HepG2 (cell line): ENCODE data around the gene DPEP3. TPM values are rescaled to one million over a fixed set of nuclear protein-coding genes. Genes with fewer than 3 reads are reported as not detected.

Experiments used
- CTCF ChIP-seq: sonication (generic); formaldehyde crosslinking; IDR thresholded peaks from 2 replicates; pipeline ENCODE4 v1.5.0; 2020; ENCODE audit warnings: mild to moderate bottlenecking, missing genetic modification reagents, moderate library complexity
- HNRNPLL ChIP-seq: fragments of 200-400 bp; formaldehyde crosslinking; IDR thresholded peaks from 2 replicates; pipeline ENCODE4 v1.6.1; 2017; ENCODE audit warnings: mild to moderate bottlenecking, low read depth, low read length; ENCODE audit not compliant: poor library complexity, severe bottlenecking
- PAXIP1 ChIP-seq: sonication (generic); formaldehyde crosslinking; conservative IDR thresholded peaks from 2 replicates; pipeline ENCODE4 v1.4.0; 2020; ENCODE audit warnings: mild to moderate bottlenecking, missing genetic modification reagents, moderate library complexity
- RFXAP ChIP-seq: sonication (generic); formaldehyde crosslinking; IDR thresholded peaks from 2 replicates; pipeline ENCODE4 v1.4.0; 2020; ENCODE audit warnings: missing genetic modification reagents, borderline replicate concordance
- SP5 ChIP-seq: IDR thresholded peaks from 2 replicates; pipeline ENCODE4 v1.6.1; 2016; ENCODE audit warnings: low read depth, borderline replicate concordance
- TBX2 ChIP-seq: sonication (generic); formaldehyde crosslinking; IDR thresholded peaks from 2 replicates; pipeline ENCODE4 v1.5.0; 2020; ENCODE audit warnings: missing genetic modification reagents, mild to moderate bottlenecking, borderline replicate concordance
- ZBTB3 ChIP-seq: sonication (generic); formaldehyde crosslinking; IDR thresholded peaks from 2 replicates; pipeline ENCODE4 v1.4.0; 2020; ENCODE audit warnings: low read depth, mild to moderate bottlenecking, moderate library complexity, missing genetic modification reagents, borderline replicate concordance
- ZBTB42 ChIP-seq: sonication (generic); formaldehyde crosslinking; IDR thresholded peaks from 2 replicates; pipeline ENCODE4 v1.5.0; 2020; ENCODE audit warnings: mild to moderate bottlenecking, missing genetic modification reagents
- ZNF367 ChIP-seq: sonication (generic); formaldehyde crosslinking; IDR thresholded peaks from 2 replicates; pipeline ENCODE4 v1.4.0; 2020; ENCODE audit warnings: missing genetic modification reagents, borderline replicate concordance
- ZNF446 ChIP-seq: sonication (generic); formaldehyde crosslinking; IDR thresholded peaks from 2 replicates; pipeline ENCODE4 v1.5.0; 2020; ENCODE audit warnings: mild to moderate bottlenecking, missing genetic modification reagents
- ZNF503 ChIP-seq: sonication (generic); formaldehyde crosslinking; IDR thresholded peaks from 2 replicates; pipeline ENCODE4 v1.4.0; 2020; ENCODE audit warnings: missing genetic modification reagents
- ZNF543 ChIP-seq: sonication (generic); formaldehyde crosslinking; IDR thresholded peaks from 2 replicates; pipeline ENCODE4 v1.4.0; 2020; ENCODE audit warnings: mild to moderate bottlenecking, missing genetic modification reagents
- ZNF547 ChIP-seq: sonication (generic); formaldehyde crosslinking; IDR thresholded peaks from 2 replicates; pipeline ENCODE4 v1.5.1; 2020; ENCODE audit warnings: mild to moderate bottlenecking, missing genetic modification reagents
- ZNF570 ChIP-seq: sonication (generic); formaldehyde crosslinking; IDR thresholded peaks from 2 replicates; pipeline ENCODE4 v1.4.0; 2020; ENCODE audit warnings: mild to moderate bottlenecking, missing genetic modification reagents, borderline replicate concordance
- ZNF605 ChIP-seq: sonication (generic); formaldehyde crosslinking; IDR thresholded peaks from 2 replicates; pipeline ENCODE4 v1.8.0; 2022; ENCODE audit warnings: mild to moderate bottlenecking, missing genetic modification reagents
- ZNF687 ChIP-seq: sonication (generic); formaldehyde crosslinking; IDR thresholded peaks from 2 replicates; pipeline ENCODE4 v1.5.1; 2020; ENCODE audit warnings: mild to moderate bottlenecking, missing genetic modification reagents, moderate library complexity
- ZNF792 ChIP-seq: IDR thresholded peaks from 2 replicates; pipeline ENCODE4 v1.6.1; 2016
- polyA plus RNA-seq, 8 experiments: library from polyadenylated mRNA; depleted of rRNA in 3 of 8; stranded (reverse) in 7 of 8; unstranded in 1 of 8; fragments of >200 nt; fragmentation: Illumina TruSeq in 4 of 8; extraction: Trizol in 4 of 8; gene quantifications; 2 replicates each; pipeline versions ENCODE4 v1.2.1 to v1.2.3, GENCODE V29; 2011 to 2016; ENCODE audit warnings: low read depth in 4 of 8, missing spikeins in 1 of 8, mixed read lengths in 1 of 8; ENCODE audit not compliant: insufficient read depth in 1 of 8
- total RNA-seq, 5 experiments: library from RNA; depleted of rRNA; stranded (reverse); fragments of >200 nt; fragmentation: Illumina TruSeq; extraction: Trizol; gene quantifications; 2 replicates each; pipeline ENCODE4 v1.2.3, GENCODE V29; 2016; ENCODE audit warnings: low read depth in 1 of 5

Gene DPEP3
- total and polyA plus RNA-seq, 2 of the 13 experiments (the other 11 are each of a cell fraction or from before 2014, with no cell fraction given) = not detected

- TF ChIP-seq CTCF (CRISPR knock-in tag) (no peak; the same call in 1 of the 2 replicates), ZBTB3 (CRISPR knock-in tag) (0 out of 2 replicates have a peak, but pooled peaks have one; percentile 18), HNRNPLL (no peak), ZNF503 (0 out of 2 replicates have a peak, but pooled peaks have one; percentile 52), ZNF570 (no peak), ZNF605 (no peak; the same call in none of the 2 replicates), ZNF687 (peak; percentile 74), RFXAP (no peak), ZNF547 (CRISPR knock-in tag) (no peak), ZNF446 (no peak), SP5 (CRISPR knock-in tag) (peak; percentile 24; the same call in 1 of the 2 replicates), ZBTB42 (CRISPR knock-in tag) (peak; percentile 78; the same call in 1 of the 2 replicates), ZNF792 (CRISPR knock-in tag) (no peak), ZNF367 (no peak), TBX2 (peak; percentile 88), ZNF543 (peak; percentile 82; the same call in 1 of the 2 replicates), PAXIP1 (CRISPR knock-in tag) (peak; percentile 99)
Measured at GRCh38 chr16:67943256-67943618, 37.1 kb downstream of the DPEP3 start (continued).
